Suprapubic skin (tissue), 4 donors: ENCODE measurements around the gene CCDC88A. TPM values are rescaled to one million over a fixed set of nuclear protein-coding genes. Genes with fewer than 3 reads are reported as not detected.

Source experiments
- DNase-seq, 2 donors: peaks; one replicate each; pipeline ENCODE4 v3.0.0-alpha.2; 2019; ENCODE audit warnings: low spot score in 2 of 2
- H3K27ac ChIP-seq: fragments of 200-600 bp; sonication (generic); one replicate; pipeline ENCODE4 v1.5.1; 2019
- H3K27me3 ChIP-seq: fragments of 200-600 bp; sonication (generic); one replicate; pipeline ENCODE4 v1.5.1; 2019
- H3K36me3 ChIP-seq: fragments of 200-600 bp; sonication (generic); one replicate; pipeline ENCODE4 v1.5.1; 2019
- H3K4me1 ChIP-seq: fragments of 200-600 bp; sonication (generic); one replicate; pipeline ENCODE4 v1.5.1; 2019
- H3K4me3 ChIP-seq: fragments of 200-600 bp; sonication (generic); one replicate; pipeline ENCODE4 v1.5.1; 2019; ENCODE audit warnings: mild to moderate bottlenecking
- H3K9me3 ChIP-seq: fragments of 200-600 bp; sonication (generic); one replicate; pipeline ENCODE4 v1.5.1; 2019
- CTCF ChIP-seq, 2 donors: fragments of 200-600 bp in 1 of 2; fragments of 450-650 bp in 1 of 2; sonication (generic) in 1 of 2; IDR thresholded peaks; one replicate each; pipeline ENCODE4 v1.5.1; 2016 to 2019; ENCODE audit warnings: antibody characterized with exemption in 2 of 2, mild to moderate bottlenecking in 1 of 2, moderate library complexity in 1 of 2
- EP300 ChIP-seq: sonication (generic); formaldehyde crosslinking; IDR thresholded peaks from one replicate; pipeline ENCODE4 v1.6.1; 2017; ENCODE audit warnings: antibody characterized with exemption
- POLR2A ChIP-seq, 2 donors: fragments of 450-650 bp; IDR thresholded peaks; one replicate each; pipeline ENCODE4 v1.6.1; 2017; ENCODE audit warnings: antibody characterized with exemption in 2 of 2, mild to moderate bottlenecking in 2 of 2, moderate library complexity in 2 of 2
- POLR2AphosphoS5 ChIP-seq, 3 donors: sonication (generic); formaldehyde crosslinking; IDR thresholded peaks; one replicate each; pipeline ENCODE4 v1.6.1; 2017; ENCODE audit warnings: antibody characterized with exemption in 3 of 3
- WGBS: methylation state at CpG from one replicate; pipeline ENCODE4 v1.1.5; 2018; 5-methylcytosine and 5-hydroxymethylcytosine counted together
- total RNA-seq, 4 donors: library from RNA; depleted of rRNA; stranded (reverse); fragments of >200 nt; gene quantifications; one replicate each; pipeline ENCODE4 v1.1.0, GENCODE V29; 2016

CCDC88A gene
- total RNA-seq, 4 donors from 2014 or later, result 9.0 to 25.8 (median 18.2) TPM

DNA sequence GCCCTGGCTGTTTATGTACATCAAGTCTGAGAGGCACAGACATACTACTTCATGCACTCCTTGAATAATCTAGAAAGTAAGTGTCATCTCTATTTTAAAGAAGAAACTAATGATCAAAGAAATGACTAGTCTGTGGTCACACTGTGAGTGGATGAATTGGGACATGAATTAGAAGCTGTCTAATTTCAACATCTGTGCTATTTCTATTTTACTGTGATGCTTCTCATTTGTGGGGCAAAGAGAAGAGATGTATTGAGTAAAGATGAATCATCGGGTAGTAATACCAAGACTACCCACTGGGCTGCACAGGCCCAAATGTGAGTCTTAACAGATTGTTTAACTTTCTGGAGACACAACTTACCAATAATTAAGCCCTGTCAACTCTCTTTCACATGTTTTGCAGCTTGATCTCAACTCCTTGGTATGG, 108.2 kb downstream of the CCDC88A start:
- Histone ChIP-seq H3K36me3 (peaks cover 29% of the 10 kb centered on the region), H3K9me3 (no peaks in the 10 kb centered on the region), H3K27me3 (no peaks in the 10 kb centered on the region), H3K4me1 (no peaks in the 10 kb centered on the region), H3K4me3 (no peak overlapping the region), H3K27ac (no peak overlapping the region)
- TF ChIP-seq CTCF (IDR thresholded peaks at IDR 0.05) (peak in 1 of 2 donors; percentile 17), POLR2AphosphoS5 (IDR thresholded peaks at IDR 0.05) (no peak)
- DNase-seq, result no peak
- 81% methylated on average over 1 of the region's 1 CpG for WGBS

GRCh38 chr2:55309446-55309845, 110.2 kb downstream of the CCDC88A start:
- no peak overlapping the region for H3K27ac ChIP-seq
- TF ChIP-seq POLR2A (IDR thresholded peaks at IDR 0.05), result no peak
- no peak for TF ChIP-seq EP300
- TF ChIP-seq POLR2AphosphoS5 (IDR thresholded peaks at IDR 0.05), result no peak
- TF ChIP-seq CTCF (IDR thresholded peaks at IDR 0.05), result no peak
- peaks cover 22% of the 10 kb centered on the region for H3K36me3 ChIP-seq
- no peaks in the 10 kb centered on the region for H3K9me3 ChIP-seq
- no peak for DNase-seq
- H3K4me3 ChIP-seq, result no peak overlapping the region
- WGBS, result 68% methylated on average over 2 of the region's 2 CpGs
- no peaks in the 10 kb centered on the region for H3K27me3 ChIP-seq
- H3K4me1 ChIP-seq, result no peaks in the 10 kb centered on the region

GRCh38 chr2:55302241-55302640, 117.4 kb downstream of the CCDC88A start:
- Histone ChIP-seq H3K27me3 (no peaks in the 10 kb centered on the region), H3K36me3 (peaks cover 8% of the 10 kb centered on the region), H3K27ac (no peak overlapping the region), H3K4me3 (no peak overlapping the region), H3K4me1 (no peaks in the 10 kb centered on the region), H3K9me3 (no peaks in the 10 kb centered on the region)
- 81% methylated on average over 3 of the region's 3 CpGs for WGBS
- TF ChIP-seq EP300 (no peak), CTCF (IDR thresholded peaks at IDR 0.05) (no peak), POLR2AphosphoS5 (IDR thresholded peaks at IDR 0.05) (no peak), POLR2A (IDR thresholded peaks at IDR 0.05) (no peak)
- DNase-seq, result no peak

DNA sequence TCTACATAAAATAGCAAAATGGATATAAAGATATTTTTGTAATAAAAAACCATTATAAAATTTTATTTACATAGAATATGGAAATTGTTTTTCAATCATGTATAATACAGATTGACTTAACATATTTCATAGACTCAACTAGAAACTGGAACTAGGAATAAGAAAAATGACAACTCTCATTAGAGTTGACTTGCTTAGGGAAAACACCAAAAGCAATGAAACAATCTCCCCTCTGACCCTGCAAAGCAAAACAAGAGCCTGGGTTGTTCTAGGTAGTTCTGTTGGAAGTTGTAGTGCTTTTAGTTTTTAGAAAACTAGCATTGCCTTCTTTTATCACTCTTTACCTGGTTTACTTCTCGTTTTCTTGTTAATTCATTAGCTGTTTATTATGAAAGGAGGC, 118.4 kb downstream of the CCDC88A start:
- no peak for DNase-seq
- Histone ChIP-seq H3K9me3 (no peaks in the 10 kb centered on the region), H3K36me3 (peaks cover 8% of the 10 kb centered on the region), H3K4me1 (no peaks in the 10 kb centered on the region), H3K27me3 (no peaks in the 10 kb centered on the region), H3K4me3 (no peak overlapping the region), H3K27ac (no peak overlapping the region)
- 100% methylated on average over 1 of the region's 1 CpG for WGBS
- TF ChIP-seq CTCF (IDR thresholded peaks at IDR 0.05) (no peak), POLR2AphosphoS5 (IDR thresholded peaks at IDR 0.05) (no peak), POLR2A (IDR thresholded peaks at IDR 0.05) (no peak), EP300 (no peak)

DNA sequence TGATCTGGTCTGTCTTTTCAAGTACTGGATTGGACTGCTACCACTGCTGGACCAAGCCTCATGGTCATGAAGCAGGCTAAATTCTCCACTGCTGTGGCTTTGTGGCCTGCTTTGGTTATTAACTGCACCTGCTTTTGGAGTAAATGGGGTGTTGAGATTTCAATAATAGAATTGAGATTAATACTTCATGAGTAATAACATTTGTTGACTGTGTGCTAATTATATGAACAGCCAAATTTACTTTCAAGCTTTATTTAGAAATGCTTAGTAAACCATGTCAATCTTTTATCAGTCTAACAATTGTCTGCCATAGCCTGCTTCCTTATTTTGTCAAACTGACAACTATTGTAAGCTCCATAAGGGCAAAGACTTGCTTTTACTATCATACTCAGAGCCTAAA, 123.3 kb downstream of the CCDC88A start:
- Histone ChIP-seq H3K27me3 (no peaks in the 10 kb centered on the region), H3K36me3 (peaks cover 13% of the 10 kb centered on the region), H3K27ac (no peak overlapping the region), H3K4me3 (no peak overlapping the region), H3K4me1 (no peaks in the 10 kb centered on the region), H3K9me3 (no peaks in the 10 kb centered on the region)
- no peak for TF ChIP-seq EP300
- no peak for TF ChIP-seq POLR2A (IDR thresholded peaks at IDR 0.05)
- DNase-seq, result no peak

- no peaks in the 10 kb centered on the region for H3K27me3 ChIP-seq
- H3K4me1 ChIP-seq, result peaks cover 14% of the 10 kb centered on the region
- H3K9me3 ChIP-seq, result no peaks in the 10 kb centered on the region
- no peaks in the 10 kb centered on the region for H3K36me3 ChIP-seq
- no peak for DNase-seq
- H3K27ac ChIP-seq, result no peak overlapping the region
- peak overlapping the region; percentile 84 for H3K4me3 ChIP-seq
- WGBS, result 98% methylated on average over 12 of the region's 12 CpGs
- TF ChIP-seq POLR2AphosphoS5 (IDR thresholded peaks at IDR 0.05), result no peak
- TF ChIP-seq CTCF (IDR thresholded peaks at IDR 0.05), result no peak
- no peak for TF ChIP-seq EP300
- TF ChIP-seq POLR2A (IDR thresholded peaks at IDR 0.05), result no peak
Measured at GRCh38 chr2:55283083-55283482, 136.6 kb downstream of the CCDC88A start.
